Activated CD4-positive, alpha-beta T cell treated with anti-CD3 and anti-CD28 coated beads for 48 hours (primary cell): ENCODE measurements around the gene CXCL8.

Experiments used
- DNase-seq: peaks from one replicate; pipeline ENCODE4 v3.0.0-alpha.2; 2020

CXCL8 gene

DNA sequence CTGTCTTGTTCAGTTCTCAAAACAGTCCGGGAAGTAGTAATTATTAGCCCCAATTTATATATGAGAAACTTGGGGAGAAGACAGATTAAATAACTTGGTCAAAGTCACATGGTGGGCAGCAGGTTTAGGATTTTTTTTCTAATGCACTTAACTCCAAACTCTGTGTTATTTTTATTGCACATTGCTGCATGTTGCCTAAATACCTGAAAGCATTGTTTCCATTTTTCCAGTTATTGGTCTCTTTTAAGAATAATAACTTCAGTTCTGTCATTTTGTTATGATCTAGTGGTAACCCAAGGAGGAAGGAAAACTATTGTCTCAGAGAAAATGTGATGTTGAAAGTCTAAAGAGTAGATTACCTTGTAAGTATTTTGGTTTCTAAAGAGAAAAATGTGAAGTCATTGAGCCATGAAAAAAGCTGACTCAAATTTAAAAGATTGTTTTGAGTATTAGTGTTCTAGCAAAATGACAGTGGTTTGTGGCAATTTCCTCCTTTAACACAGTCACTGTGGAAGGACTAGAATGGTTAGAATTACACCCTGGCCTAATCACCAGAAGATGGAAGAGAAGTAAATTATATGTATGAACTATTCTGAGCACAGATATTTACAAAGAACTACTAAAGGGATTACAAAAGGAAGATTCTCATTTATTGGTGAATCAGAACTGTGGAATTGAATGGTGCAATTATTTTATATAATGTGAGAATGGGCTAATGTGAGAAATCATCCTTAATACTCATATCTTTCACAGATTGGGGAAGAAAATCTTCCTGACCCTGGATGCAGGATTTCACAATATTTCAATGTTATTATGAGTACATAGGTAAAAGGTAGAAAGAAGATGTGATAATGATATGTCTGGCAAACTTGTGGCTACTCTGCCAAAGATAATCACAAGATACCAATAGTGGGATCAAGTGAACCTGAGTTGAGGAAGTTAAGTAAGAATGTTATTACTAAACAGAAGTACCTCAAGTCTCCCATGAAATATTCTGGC is 21.7 kb upstream of the CXCL8 start:
- DNase-seq: no peak

DNA sequence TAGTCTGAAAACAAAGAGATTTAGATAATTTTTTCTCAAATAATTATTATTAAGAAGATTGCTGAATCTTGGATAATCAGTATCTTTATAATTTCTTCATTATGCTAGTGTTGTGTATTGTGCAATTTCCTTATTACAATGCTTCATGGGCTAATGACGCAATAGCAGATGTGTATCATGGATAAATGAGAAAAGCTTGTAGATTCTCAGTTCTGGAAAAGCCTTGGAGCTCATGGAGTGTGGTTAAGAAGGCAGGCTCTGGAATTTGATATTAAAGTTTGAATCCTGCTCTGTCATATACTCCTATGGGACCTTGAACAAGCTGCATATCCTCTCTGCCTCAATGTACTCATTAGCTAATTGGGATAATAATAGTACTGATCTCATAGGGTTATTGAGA is 18.9 kb upstream of the CXCL8 start:
- no peak for DNase-seq

DNA sequence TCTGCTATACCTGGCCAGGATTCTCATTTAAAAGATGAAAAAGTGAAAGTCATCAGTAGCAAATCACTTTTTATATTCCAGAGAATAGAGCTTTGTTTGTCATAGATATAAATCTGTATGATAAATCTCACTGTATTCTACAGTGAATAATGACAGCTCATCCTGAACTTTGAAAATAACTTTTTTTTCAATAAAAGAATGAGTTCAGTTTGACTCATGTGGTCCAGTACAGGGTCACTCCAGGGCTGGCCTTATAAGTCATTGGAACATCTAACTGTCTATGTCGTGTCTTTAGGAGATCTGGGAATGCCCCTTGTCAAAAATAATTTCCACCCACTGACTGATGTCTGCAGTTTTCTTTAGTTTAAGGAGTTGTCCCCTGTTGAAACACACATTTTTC is 18.5 kb upstream of the CXCL8 start:
- DNase-seq: no peak

DNA sequence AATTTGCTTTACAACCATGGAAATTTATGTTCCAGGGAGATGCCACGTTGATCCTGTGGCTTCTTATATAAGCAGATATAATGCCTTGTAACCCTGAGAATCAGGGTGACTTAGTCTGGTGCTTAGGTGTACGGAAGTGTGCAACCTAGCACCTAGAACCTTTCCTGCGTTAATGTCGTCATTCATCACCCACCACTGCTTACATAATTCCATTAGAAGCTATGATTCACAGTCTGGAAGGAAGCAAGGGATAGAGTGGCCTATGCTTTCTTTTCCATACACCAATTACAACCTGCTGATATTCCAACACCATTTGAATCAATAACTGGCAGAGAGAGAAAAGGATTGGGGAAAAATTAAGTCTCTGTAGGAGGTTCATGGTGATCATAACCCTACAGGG is 17.3 kb upstream of the CXCL8 start:
- no peak for DNase-seq

DNA sequence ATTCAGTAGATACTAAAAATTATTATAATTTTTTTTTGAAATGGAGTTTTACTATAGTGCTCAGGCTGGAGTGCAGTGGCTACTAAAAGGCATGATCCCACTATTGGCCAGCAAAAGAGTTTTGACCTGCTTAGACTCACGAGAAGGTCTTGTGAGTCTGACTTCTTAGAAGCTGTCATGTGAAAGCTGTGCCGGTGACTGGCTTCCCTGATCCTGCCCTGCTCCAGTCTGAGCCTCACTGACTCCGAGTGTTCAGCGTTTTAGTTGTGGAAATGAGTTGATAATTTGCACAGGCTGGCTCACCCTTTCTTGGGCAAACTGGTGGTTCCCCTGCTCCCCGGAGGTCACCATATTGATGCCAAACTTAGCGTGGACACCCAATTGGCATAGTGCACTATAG is 16.4 kb upstream of the CXCL8 start:
- DNase-seq: no peak

DNA sequence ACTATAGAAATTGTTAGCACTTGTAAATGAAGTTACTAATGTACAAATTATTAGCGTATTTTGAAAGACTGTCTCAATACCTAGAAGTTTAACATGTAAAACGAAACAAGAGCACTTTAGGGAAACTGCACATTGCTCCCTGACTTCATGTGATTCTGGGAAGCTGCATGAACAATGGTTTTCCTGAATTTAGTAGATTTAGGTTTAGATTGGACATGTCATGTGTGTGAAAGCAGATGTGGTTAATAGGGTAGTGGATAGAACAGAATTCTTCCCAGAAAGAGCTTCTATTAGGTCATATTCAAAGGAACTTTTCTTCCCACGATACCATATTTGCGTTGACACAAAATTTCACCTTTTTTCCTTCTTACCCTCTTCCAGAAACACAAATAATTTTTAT is 14.9 kb upstream of the CXCL8 start:
- DNase-seq: no peak

DNA sequence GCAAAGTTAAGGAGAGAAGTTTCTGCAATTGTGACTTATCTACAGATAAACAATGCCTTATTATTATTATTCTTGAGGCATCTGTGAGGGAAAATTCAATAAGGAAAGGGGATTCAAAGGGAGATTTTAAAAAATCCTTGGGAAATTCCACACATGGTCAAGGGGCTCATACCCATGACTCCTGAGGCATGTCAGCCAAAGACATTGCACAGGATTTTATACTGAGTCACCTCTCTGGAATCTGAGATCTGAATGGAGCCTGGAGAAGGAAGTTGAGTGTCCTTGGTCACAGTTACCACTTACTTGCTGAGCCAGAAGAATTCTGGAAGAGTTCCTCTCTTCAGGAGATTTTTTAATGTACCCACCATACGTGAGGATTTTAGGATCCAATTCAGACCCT is 14.4 kb upstream of the CXCL8 start:
- no peak for DNase-seq

DNA sequence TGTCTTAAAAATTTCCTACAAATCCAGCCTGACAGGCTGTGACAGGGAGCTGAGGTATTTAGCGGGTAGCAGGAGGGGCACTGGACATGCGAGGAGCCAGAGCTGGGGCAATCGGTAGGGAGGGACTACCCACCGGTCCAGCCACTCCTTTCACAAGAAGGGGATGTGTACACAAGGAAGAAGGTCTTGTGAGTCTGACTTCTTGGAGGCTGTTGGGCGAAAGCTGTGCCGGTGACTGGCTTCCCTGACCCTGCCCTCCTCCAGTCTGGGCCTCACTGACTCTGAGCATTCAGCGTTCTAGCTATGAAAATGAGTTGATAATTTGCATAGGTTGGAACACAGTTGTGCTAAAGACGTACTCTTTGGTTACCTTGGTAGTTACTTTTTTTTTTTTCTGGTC is 12.7 kb upstream of the CXCL8 start:
- no peak for DNase-seq

DNA sequence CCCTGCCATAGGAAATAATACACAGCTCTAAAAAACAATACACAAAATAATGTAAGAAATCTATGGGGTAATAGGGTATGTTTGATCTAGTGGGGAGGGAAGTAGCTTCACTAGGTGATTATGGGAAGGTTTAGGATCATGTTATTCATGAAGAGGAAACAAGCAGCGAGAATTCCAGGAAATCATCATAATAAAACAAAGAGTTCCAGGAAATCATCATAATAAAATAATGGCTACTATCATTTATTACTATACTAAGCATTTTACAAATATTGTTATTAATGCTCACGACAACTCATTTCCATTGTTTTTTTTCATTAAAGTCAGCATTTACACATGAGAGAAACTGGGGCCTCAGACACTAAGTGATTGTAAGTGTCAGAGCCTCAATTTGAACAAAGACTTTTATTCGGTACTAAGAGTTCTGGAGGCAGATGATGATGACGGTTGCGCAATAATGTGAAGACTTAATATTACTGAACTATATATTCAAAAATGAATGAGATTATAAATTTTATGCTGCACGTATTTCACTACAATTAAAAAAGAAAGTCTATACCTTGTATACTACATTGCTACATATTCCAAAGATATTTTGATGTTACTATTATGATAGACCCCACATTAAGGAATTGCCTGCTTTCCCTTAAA is 12.2 kb upstream of the CXCL8 start:
- DNase-seq: no peak

DNA sequence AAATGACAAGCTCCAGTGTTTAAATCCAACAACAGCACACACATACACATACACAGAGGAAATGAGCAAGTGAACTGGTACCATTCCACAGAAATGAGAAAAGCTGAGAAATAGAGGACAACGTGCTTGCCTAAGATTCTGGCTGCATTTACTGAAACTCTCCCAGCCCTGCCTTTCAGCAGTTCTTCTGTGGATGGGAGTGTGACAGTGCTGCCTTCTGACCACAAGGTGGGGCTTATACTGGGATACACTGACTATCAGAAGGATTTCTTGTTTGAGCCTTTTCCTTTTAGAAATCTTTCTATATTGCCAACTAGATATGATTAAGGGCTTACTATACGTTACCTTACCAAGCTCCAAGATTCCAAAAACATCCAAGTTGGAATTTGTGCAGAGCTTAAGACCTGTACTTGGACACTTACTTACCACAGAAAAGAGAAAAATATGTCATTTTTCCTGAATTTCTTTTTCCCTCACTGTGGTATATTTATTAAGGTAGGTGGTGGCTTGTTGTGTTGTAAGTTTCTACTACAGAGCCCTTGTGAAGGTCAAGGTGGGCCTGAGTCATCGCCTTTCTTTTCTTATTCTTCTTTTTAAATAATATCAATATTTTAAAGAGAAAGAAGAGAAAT is 10.7 kb upstream of the CXCL8 start:
- peak; percentile 8 for DNase-seq

DNA sequence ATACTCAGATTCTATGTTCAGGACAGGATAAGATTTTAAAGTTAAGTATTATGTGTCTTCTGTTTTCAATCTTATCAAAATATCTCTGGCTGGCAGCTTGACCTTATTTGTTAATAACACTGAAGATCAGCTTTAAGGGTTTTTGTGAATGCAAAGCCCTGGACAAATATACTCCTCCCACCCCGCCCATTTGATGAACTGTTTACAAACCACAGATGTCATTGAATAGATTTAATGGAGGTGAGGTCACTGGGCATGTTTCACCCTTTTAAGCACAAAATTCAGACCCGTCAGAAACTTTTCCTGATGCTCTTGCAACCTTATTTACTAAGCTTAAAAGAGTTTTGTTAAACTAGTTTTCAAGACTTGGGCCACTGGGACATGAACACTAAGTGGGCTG is 10.1 kb upstream of the CXCL8 start:
- DNase-seq: no peak

DNA sequence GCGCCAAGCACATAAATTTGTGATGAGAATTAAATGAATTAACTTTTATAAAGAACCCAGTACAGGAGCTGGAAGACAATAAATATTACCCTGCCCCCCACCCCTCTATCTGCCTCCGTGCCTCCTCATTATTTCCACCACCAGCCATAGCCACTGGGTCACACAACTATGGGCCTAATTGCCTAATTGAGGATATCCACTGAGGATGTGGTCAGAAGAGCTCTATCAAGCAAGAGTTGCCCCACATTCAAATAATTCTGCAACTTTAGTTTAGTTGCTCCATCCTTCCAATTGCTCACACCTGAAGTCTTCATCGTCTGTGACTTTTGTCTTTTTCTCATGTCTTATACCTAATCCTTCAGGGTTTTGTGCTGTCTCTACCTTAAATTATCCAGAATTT is 9.5 kb upstream of the CXCL8 start:
- DNase-seq: no peak

DNA sequence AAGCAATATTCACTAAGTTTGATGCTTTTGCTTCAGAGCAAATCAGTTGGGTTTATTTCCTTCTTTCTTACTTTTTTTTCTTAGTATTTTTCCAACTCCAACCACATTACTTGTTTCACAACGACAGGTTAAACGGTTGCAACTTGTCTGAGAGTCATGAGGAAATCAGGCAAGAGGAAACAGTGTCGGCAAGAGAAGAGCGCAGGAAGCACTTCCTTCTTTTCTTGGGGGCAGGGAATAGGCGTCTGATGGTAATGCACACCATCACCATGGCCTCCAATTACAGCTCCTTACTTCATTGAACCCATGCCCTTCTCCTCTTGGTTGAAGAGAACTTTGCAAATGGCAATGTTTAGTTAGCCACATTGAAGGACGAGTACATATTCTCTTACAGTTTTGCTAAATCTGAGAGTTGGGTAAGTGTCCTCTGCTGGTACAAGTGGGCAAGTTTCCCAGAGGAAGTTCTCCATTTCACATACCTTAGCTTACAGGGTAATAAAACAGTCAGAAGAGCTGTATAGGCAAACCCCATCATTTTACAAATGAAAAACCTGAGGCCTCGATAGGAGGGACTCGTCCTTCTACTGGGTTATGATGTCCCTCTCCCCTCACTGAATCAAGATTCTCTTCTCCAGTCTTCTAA is 8.3 kb upstream of the CXCL8 start:
- no peak for DNase-seq

DNA sequence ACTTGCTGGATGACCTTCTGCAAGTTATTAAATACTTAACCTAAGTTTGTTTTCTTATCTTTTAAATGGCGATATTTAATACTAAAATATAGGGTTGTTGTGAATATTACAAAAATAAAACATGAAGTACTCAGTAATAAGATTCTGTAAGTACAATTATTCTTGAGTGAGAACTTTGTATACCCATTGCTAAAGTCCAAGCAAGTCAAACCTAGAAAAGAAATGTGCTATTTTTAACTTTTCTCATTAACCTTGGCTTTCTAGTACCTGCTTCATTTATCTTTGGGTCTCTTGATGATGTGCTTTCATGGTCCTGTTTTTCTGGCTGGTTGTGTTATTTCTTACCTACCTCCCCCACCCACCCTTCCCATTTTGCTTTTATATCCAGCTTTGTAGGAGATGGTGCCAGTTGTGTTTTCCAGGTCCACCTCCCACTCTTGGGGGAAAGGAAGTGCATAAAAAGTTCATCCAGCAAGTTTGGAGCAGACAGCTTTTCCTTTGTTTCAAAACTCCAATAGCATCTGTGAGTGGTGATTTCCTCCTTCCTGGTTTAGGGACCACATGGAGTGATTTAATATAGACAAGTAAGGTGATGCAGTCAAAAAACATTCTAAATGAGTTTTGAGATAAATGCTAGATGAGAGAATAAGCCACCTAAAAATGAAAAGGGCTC is 7.5 kb upstream of the CXCL8 start:
- DNase-seq: no peak

DNA sequence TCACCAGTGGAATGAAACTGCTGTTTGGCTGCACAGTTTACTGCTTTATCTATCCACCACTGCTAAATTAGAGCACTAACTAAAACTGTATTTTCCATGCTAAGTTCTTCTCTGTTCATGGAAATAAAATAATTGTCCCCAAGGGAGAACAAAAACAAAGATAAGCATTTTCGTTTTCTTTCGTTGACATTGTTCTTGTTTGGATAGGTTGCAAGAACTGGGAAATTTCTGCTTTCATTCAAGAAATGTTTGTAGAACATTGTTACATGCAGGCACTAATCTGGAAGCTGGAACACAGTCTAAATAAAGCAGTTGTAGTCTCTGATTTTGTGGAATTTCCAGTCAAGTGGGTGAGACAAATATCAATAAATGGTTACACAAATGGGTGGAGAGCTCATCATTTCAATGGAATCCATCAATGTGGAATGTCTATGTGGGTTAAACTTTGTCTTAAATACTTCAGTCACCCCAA is 5.8 kb upstream of the CXCL8 start:
- no peak for DNase-seq

DNA sequence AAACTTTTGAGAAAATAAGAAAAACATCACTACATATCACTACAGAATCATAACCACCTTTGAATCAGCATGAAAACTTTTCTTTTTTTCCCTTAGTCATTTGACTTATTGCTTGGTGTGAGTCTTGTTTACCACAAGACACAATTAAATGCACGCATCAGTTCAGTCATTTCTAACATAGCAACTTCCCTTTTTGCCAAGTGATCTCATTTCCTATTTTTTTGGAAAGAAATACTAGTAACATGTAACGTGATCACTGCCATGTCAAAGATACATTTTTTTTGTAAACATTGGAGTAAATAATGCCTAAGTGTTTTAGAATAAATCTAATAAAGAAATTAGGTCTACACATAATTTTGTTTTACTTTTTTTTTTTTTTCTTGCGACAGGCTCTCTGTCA is 5.1 kb upstream of the CXCL8 start:
- DNase-seq: no peak

DNA sequence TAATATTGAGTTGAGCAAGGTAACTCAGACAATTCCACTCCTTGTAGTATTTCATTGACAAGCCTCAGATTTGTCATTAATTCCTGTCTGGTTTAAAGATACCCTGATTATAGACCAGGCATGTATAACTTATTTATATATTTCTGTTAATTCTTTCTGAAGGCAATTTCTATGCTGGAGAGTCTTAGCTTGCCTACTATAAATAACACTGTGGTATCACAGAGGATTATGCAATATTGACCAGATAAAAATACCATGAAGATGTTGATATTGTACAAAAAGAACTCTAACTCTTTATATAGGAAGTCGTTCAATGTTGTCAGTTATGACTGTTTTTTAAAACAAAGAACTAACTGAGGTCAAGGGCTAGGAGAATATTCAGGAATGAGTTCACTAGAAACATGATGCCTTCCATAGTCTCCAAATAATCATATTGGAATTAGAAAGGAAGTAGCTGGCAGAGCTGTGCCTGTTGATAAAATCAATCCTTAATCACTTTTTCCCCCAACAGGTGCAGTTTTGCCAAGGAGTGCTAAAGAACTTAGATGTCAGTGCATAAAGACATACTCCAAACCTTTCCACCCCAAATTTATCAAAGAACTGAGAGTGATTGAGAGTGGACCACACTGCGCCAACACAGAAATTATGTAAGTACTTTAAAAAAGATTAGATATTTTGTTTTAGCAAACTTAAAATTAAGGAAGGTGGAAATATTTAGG is 821 bp downstream of the CXCL8 start:
- no peak for DNase-seq

DNA sequence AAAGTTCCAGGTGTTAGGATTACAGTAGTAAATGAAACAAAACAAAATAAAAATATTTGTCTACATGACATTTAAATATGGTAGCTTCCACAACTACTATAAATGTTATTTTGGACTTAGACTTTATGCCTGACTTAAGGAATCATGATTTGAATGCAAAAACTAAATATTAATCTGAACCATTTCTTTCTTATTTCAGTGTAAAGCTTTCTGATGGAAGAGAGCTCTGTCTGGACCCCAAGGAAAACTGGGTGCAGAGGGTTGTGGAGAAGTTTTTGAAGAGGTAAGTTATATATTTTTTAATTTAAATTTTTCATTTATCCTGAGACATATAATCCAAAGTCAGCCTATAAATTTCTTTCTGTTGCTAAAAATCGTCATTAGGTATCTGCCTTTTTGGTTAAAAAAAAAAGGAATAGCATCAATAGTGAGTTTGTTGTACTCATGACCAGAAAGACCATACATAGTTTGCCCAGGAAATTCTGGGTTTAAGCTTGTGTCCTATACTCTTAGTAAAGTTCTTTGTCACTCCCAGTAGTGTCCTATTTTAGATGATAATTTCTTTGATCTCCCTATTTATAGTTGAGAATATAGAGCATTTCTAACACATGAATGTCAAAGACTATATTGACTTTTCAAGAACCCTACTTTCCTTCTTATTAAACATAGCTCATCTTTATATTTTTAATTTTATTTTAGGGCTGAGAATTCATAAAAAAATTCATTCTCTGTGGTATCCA is 1.6 kb downstream of the CXCL8 start:
- no peak for DNase-seq

DNA sequence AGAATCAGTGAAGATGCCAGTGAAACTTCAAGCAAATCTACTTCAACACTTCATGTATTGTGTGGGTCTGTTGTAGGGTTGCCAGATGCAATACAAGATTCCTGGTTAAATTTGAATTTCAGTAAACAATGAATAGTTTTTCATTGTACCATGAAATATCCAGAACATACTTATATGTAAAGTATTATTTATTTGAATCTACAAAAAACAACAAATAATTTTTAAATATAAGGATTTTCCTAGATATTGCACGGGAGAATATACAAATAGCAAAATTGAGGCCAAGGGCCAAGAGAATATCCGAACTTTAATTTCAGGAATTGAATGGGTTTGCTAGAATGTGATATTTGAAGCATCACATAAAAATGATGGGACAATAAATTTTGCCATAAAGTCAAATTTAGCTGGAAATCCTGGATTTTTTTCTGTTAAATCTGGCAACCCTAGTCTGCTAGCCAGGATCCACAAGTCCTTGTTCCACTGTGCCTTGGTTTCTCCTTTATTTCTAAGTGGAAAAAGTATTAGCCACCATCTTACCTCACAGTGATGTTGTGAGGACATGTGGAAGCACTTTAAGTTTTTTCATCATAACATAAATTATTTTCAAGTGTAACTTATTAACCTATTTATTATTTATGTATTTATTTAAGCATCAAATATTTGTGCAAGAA is 2.3 kb downstream of the CXCL8 start:
- DNase-seq: no peak

DNA sequence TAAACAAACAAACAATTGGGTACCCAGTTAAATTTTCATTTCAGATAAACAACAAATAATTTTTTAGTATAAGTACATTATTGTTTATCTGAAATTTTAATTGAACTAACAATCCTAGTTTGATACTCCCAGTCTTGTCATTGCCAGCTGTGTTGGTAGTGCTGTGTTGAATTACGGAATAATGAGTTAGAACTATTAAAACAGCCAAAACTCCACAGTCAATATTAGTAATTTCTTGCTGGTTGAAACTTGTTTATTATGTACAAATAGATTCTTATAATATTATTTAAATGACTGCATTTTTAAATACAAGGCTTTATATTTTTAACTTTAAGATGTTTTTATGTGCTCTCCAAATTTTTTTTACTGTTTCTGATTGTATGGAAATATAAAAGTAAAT is 2.9 kb downstream of the CXCL8 start:
- no peak for DNase-seq

DNA sequence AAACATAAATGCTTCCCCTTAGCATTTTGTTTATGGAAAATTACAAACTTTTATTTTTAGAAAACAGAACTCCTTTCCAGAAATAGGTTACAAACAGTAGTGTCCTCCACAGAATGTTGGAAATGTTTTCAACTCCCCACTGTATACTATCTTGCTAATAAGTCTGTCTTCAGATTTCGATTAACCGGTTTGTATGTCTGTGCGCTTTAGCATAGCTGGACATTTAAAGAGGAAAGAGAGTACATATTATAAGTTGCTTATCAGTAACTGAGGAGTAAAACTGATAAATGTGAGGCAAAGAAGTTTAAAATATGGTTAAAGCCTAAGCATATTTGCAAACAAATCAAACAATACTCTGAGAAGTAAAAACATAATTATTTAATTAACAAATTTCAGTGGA is 3.4 kb downstream of the CXCL8 start:
- no peak for DNase-seq
